OCI-LY7 (cell line): ENCODE results near the gene NOCT. TPM values are rescaled to one million over a fixed set of nuclear protein-coding genes. Genes with fewer than 3 reads are reported as not detected.

ENCODE experiments used
- BruUV-seq: library from RNA; stranded (reverse); fragments of 400-500 nt; replicated peaks from 2 replicates; lab custom pipeline; 2021; lab: Mats Ljungman, UMichigan
- CTCF ChIA-PET: fragments of 300-600 bp; sonication (Branson Sonifier 250); formaldehyde crosslinking; loops from one replicate; lab custom pipeline; 2022; ENCODE audit warnings: antibody characterized with exemption; ENCODE audit not compliant: unreplicated experiment; lab: Charles Lee
- POLR2A ChIA-PET: fragments of 300-600 bp; sonication (Branson Sonifier 250); formaldehyde crosslinking; loops from one replicate; lab custom pipeline; 2022; ENCODE audit warnings: antibody characterized with exemption; lab: Charles Lee
- DNase-seq: peaks from one replicate; pipeline ENCODE4 v3.0.0-alpha.2; 2015; ENCODE audit warnings: low spot score
- H2AFZ ChIP-seq: fragments of 200-600 bp; sonication (generic), shearing (Covaris generic); 2 replicates; pipeline ENCODE4 v1.6.1; 2014; ENCODE audit warnings: mild to moderate bottlenecking, antibody characterized with exemption, low read length, moderate library complexity
- H3K27ac ChIP-seq: fragments of 200-600 bp; sonication (generic); 2 replicates; pipeline ENCODE4 v1.5.1; 2014; ENCODE audit warnings: mixed run types, low read depth, mild to moderate bottlenecking, moderate library complexity, low read length, inconsistent platforms; ENCODE audit not compliant: poor library complexity, severe bottlenecking
- H3K36me3 ChIP-seq: fragments of 200-600 bp; sonication (generic); 2 replicates; pipeline ENCODE4 v1.6.1; 2014; ENCODE audit warnings: mild to moderate bottlenecking, antibody characterized with exemption, low read length, moderate library complexity, mixed read lengths; ENCODE audit not compliant: insufficient read depth
- H3K4me1 ChIP-seq: fragments of 200-600 bp; sonication (generic); 2 replicates; pipeline ENCODE4 v1.5.1; 2014; ENCODE audit warnings: mild to moderate bottlenecking, low read length; ENCODE audit not compliant: insufficient read depth, poor library complexity, severe bottlenecking
- H3K4me2 ChIP-seq: fragments of 200-600 bp; sonication (generic); 2 replicates; pipeline ENCODE4 v1.6.1; 2014; ENCODE audit warnings: mild to moderate bottlenecking, low read length
- H3K4me3 ChIP-seq: fragments of 200-600 bp; sonication (generic); 2 replicates; pipeline ENCODE4 v1.5.1; 2014; ENCODE audit warnings: mild to moderate bottlenecking, low read depth, low read length; ENCODE audit not compliant: poor library complexity, severe bottlenecking
- H3K79me2 ChIP-seq: fragments of 200-600 bp; sonication (generic); 2 replicates; pipeline ENCODE4 v1.6.1; 2016; ENCODE audit warnings: low read depth, mild to moderate bottlenecking, low read length, moderate library complexity, mixed read lengths; ENCODE audit not compliant: insufficient read depth
- H3K9me2 ChIP-seq: fragments of 200-600 bp; sonication (generic); 2 replicates; pipeline ENCODE4 v1.6.1; 2016; ENCODE audit warnings: mild to moderate bottlenecking, low read length, mixed read lengths; ENCODE audit not compliant: insufficient read depth
- H3K9me3 ChIP-seq: fragments of 200-600 bp; sonication (generic); 2 replicates; pipeline ENCODE4 v1.6.1; 2014; ENCODE audit warnings: mild to moderate bottlenecking, mixed run types, low read length, mixed read lengths
- H4K20me1 ChIP-seq: fragments of 200-600 bp; sonication (generic); 2 replicates; pipeline ENCODE4 v1.6.1; 2014; ENCODE audit warnings: mild to moderate bottlenecking, antibody characterized with exemption, low read length, moderate library complexity, mixed read lengths; ENCODE audit not compliant: insufficient read depth
- CTCF ChIP-seq: fragments of 200-600 bp; sonication (generic); conservative IDR thresholded peaks from 2 replicates; pipeline ENCODE4 v1.5.1; 2014; ENCODE audit warnings: mild to moderate bottlenecking, antibody characterized with exemption, low read length, moderate library complexity, mixed read lengths
- EZH2phosphoT487 ChIP-seq: fragments of 200-600 bp; sonication (generic); IDR thresholded peaks from 2 replicates; pipeline ENCODE4 v1.6.1; 2018; ENCODE audit warnings: low read depth, borderline replicate concordance, mild to moderate bottlenecking, mixed run types, antibody characterized with exemption, low read length, moderate library complexity, mixed read lengths
- intact Hi-C: fragments of 100-400 bp; cut with micrococcal nuclease; formaldehyde crosslinking; loops from one replicate; pipeline ENCODE4 v1.10.0; 2022; ENCODE audit not compliant: unreplicated experiment
- total RNA-seq, 2 experiments: library from RNA; depleted of rRNA in 1 of 2; stranded (reverse); fragments of >200 nt in 1 of 2; shearing (Covaris generic) in 1 of 2; gene quantifications; 2 replicates each; pipeline ENCODE4 v1.2.3, GENCODE V29; 2014 to 2022

NOCT gene
- total RNA-seq, 2 experiments from 2014 or later, result 17.8 to 22.8 TPM

GRCh38 chr4:138977524-138977923 is 38.1 kb upstream of the NOCT start:
- H3K4me3 ChIP-seq, result no peak overlapping the region
- peak overlapping the region; percentile 42 for H3K4me2 ChIP-seq
- H3K4me1 ChIP-seq, result peaks cover 9% of the 10 kb centered on the region
- H2AFZ ChIP-seq, result no peak overlapping the region
- BruUV-seq, result no TSS peak
- no peaks in the 10 kb centered on the region for H4K20me1 ChIP-seq
- H3K9me3 ChIP-seq, result no peaks in the 10 kb centered on the region
- DNase-seq, result peak; percentile 55
- H3K9me2 ChIP-seq, result no peaks in the 10 kb centered on the region
- ChIA-PET POLR2A (interaction anchor here (0.9 to 1.6 kb wide), 2 partner anchors 16 to 23 kb away, joined by 4 read pairs; no protein-coding TSS in a partner anchor), CTCF (no interaction called here)
- no peak for TF ChIP-seq EZH2phosphoT487
- TF ChIP-seq CTCF, result no peak
- intact Hi-C loops, result no loop called here
- no peaks in the 10 kb centered on the region for H3K79me2 ChIP-seq
- no peaks in the 10 kb centered on the region for H3K36me3 ChIP-seq
- no peak overlapping the region for H3K27ac ChIP-seq

GRCh38 chr4:138978028-138978585 is 37.5 kb upstream of the NOCT start:
- Histone ChIP-seq H4K20me1 (no peaks in the 10 kb centered on the region), H3K9me2 (no peaks in the 10 kb centered on the region), H3K27ac (no peak overlapping the region), H3K4me2 (peak overlapping the region; percentile 42), H3K36me3 (no peaks in the 10 kb centered on the region), H3K9me3 (no peaks in the 10 kb centered on the region), H3K4me1 (peaks cover 9% of the 10 kb centered on the region), H2AFZ (no peak overlapping the region), H3K4me3 (no peak overlapping the region), H3K79me2 (no peaks in the 10 kb centered on the region)
- DNase-seq, result no peak
- POLR2A ChIA-PET, result interaction anchor here (0.6 to 1.6 kb wide), 2 partner anchors 16 to 231 kb away, joined by 3 to 4 read pairs; no protein-coding TSS in a partner anchor
- no TSS peak for BruUV-seq
- no peak for TF ChIP-seq EZH2phosphoT487
- intact Hi-C loops, result no loop called here
- CTCF ChIA-PET, result no interaction called here

GRCh38 chr4:138978600-138978999 is 37.0 kb upstream of the NOCT start:
- Histone ChIP-seq H3K36me3 (no peaks in the 10 kb centered on the region), H2AFZ (no peak overlapping the region), H3K9me3 (no peaks in the 10 kb centered on the region), H3K27ac (no peak overlapping the region), H3K4me1 (peaks cover 9% of the 10 kb centered on the region), H3K9me2 (no peaks in the 10 kb centered on the region), H3K4me3 (no peak overlapping the region), H3K4me2 (no peak overlapping the region), H4K20me1 (no peaks in the 10 kb centered on the region), H3K79me2 (no peaks in the 10 kb centered on the region)
- TF ChIP-seq CTCF, result no peak
- no peak for TF ChIP-seq EZH2phosphoT487
- ChIA-PET CTCF (no interaction called here), POLR2A (interaction anchor here (0.6 to 1.6 kb wide), 2 partner anchors 15 to 232 kb away, joined by 3 to 4 read pairs; no protein-coding TSS in a partner anchor)
- DNase-seq, result no peak
- intact Hi-C loops, result no loop called here
- BruUV-seq, result no TSS peak
